PC-3 (cell line): ENCODE results near the gene SFMBT1. TPM values are rescaled to one million over a fixed set of nuclear protein-coding genes. Genes with fewer than 3 reads are reported as not detected.

Experiments used
- ATAC-seq: fragments of 200-7000 bp; cut with Tn5 transposase; 2 replicates; pipeline ENCODE4 v1.9.1; 2020; ENCODE audit warnings: mild to moderate bottlenecking, moderate library complexity
- BruUV-seq: library from RNA; stranded (reverse); fragments of 400-500 nt; replicated peaks from 2 replicates; lab custom pipeline; 2021; lab: Mats Ljungman, UMichigan
- CTCF ChIA-PET: fragments of 300-600 bp; sonication (Branson Sonifier 250); formaldehyde crosslinking; loops from one replicate; lab custom pipeline; 2022; ENCODE audit warnings: antibody characterized with exemption; lab: Charles Lee
- POLR2A ChIA-PET: fragments of 300-600 bp; sonication (Branson Sonifier 250); formaldehyde crosslinking; loops from one replicate; lab custom pipeline; 2022; ENCODE audit warnings: antibody characterized with exemption; ENCODE audit not compliant: unreplicated experiment; lab: Charles Lee
- DNase-seq: peaks from one replicate; pipeline ENCODE4 v3.0.0-alpha.2; 2015
- H2AFZ ChIP-seq: fragments of 300-600 bp; sonication (generic); 2 replicates; pipeline ENCODE4 v1.6.0; 2016; ENCODE audit warnings: antibody characterized with exemption, low read length
- H3F3A ChIP-seq: fragments of 300-600 bp; sonication (generic); one replicate; pipeline ENCODE4 v1.6.0; 2017; ENCODE audit warnings: antibody characterized with exemption, low read length, control low read depth, mild to moderate bottlenecking; ENCODE audit not compliant: unreplicated experiment
- H3K27ac ChIP-seq: fragments of 300-600 bp; sonication (generic); 2 replicates; pipeline ENCODE4 v1.5.1; 2016; ENCODE audit warnings: mild to moderate bottlenecking, low read length
- H3K27me3 ChIP-seq: fragments of 300-600 bp; sonication (generic); 2 replicates; pipeline ENCODE4 v1.6.1; 2016; ENCODE audit warnings: low read length, mixed read lengths
- H3K36me3 ChIP-seq: fragments of 300-600 bp; sonication (generic); 2 replicates; pipeline ENCODE4 v1.6.1; 2016; ENCODE audit warnings: low read depth, mixed run types, low read length, mixed read lengths
- H3K4me1 ChIP-seq: fragments of 300-600 bp; sonication (generic); 2 replicates; pipeline ENCODE4 v1.5.1; 2016; ENCODE audit warnings: low read length; ENCODE audit not compliant: insufficient read depth
- H3K4me2 ChIP-seq: fragments of 300-600 bp; sonication (generic); 2 replicates; pipeline ENCODE4 v1.6.0; 2016; ENCODE audit warnings: low read length
- H3K4me3 ChIP-seq: fragments of 300-600 bp; sonication (generic); 2 replicates; pipeline ENCODE4 v1.5.1; 2016; ENCODE audit warnings: mild to moderate bottlenecking, low read length, mixed read lengths
- H3K79me2 ChIP-seq: fragments of 300-600 bp; sonication (generic); 2 replicates; pipeline ENCODE4 v1.6.1; 2017; ENCODE audit warnings: low read length, mixed read lengths
- H3K9ac ChIP-seq: fragments of 300-600 bp; sonication (generic); 2 replicates; pipeline ENCODE4 v1.6.0; 2016; ENCODE audit warnings: mild to moderate bottlenecking, low read length
- H3K9me2 ChIP-seq: fragments of 300-600 bp; sonication (generic); replicated peaks from 2 replicates; pipeline ENCODE4 v1.6.1; 2016; ENCODE audit warnings: mixed run types, low read length, mixed read lengths
- H3K9me3 ChIP-seq: fragments of 300-600 bp; sonication (generic); 2 replicates; pipeline ENCODE4 v1.6.1; 2016; ENCODE audit warnings: low read length, mixed read lengths
- H4K20me1 ChIP-seq: fragments of 300-600 bp; sonication (generic); 2 replicates; pipeline ENCODE4 v1.6.1; 2016; ENCODE audit warnings: low read length, mixed read lengths
- EZH2 ChIP-seq: fragments of 300-600 bp; sonication (generic); IDR thresholded peaks from one replicate; pipeline ENCODE4 v1.6.1; 2017; ENCODE audit warnings: antibody characterized with exemption, mild to moderate bottlenecking, low read length; ENCODE audit not compliant: unreplicated experiment
- EZH2phosphoT487 ChIP-seq: fragments of 300-600 bp; sonication (generic); IDR thresholded peaks from 2 replicates; pipeline ENCODE4 v1.6.1; 2018; ENCODE audit warnings: mild to moderate bottlenecking, antibody characterized with exemption, low read length, borderline replicate concordance
- intact Hi-C: fragments of 100-400 bp; cut with micrococcal nuclease; formaldehyde crosslinking; loops from 2 replicates; pipeline ENCODE4 v1.9.0; 2023
- total RNA-seq: library from RNA; depleted of rRNA; stranded (reverse); fragments of >200 nt; gene quantifications from 2 replicates; pipeline ENCODE4 v1.2.3, GENCODE V29; 2014
- TF ChIP-seq, protein P1 (sequence below): fragments of 300-600 bp; sonication (generic); conservative IDR thresholded peaks from 2 replicates; pipeline ENCODE4 v1.5.1; 2017; ENCODE audit warnings: antibody characterized with exemption, low read depth, mild to moderate bottlenecking, low read length

Gene SFMBT1
- total RNA-seq, 1 experiment from 2014 or later = 10.8 TPM

DNA sequence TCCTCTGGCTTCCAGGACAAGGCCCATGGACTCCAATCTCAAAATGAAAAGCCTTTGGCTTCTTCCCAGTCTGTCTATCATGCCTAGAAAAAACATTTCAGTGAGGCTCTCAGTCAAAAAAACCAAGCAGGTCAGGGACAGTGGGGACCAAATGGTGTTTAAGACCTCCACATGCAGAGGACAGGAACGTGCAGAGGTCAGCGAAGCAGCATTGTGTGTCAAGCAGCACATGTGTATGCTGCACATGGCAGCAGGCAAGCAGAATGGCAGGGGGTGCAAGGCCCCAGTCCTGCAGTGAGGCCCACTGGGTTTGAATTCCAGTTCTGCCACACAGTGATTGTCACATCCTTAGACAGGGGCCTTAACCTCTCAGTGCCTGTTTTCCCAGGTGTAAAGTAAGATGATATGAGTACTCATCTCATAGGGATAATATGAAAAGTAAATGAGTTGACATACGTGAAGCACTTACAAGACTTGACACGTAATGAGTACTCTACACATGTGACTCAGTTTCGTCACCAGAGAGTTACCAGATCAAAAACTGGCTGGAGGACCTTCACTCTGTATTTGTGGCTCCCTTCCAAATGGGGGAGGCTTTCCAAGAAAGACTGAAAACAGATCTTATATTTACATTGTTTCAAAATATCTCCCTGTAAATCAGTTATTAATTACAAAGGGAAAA is 159.7 kb downstream of the SFMBT1 start:
- no peaks in the 10 kb centered on the region for H3F3A ChIP-seq
- H3K4me2 ChIP-seq = no peak overlapping the region

DNA sequence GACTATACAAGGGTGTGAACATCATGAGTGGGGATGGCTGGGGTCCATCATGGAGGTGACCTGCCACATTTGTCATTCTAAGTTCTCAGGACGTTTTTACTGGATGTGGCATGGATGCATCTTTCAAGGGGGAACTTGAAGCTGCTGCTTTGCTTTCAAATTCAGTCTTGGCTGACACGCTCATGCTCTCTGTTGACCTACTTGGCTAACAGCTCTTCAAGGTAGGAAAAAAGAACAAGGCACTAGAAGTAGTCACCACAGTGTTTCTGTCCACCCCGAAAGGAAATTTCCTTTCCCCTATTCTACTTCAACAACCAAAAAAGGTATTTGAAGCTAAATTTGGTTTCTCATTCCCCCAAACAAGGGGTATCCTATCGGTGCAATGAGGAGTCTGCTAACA is 163.5 kb downstream of the SFMBT1 start:
- Histone ChIP-seq H3F3A (no peaks in the 10 kb centered on the region), H3K4me2 (no peak overlapping the region), H4K20me1 (no peaks in the 10 kb centered on the region), H3K27ac (no peak overlapping the region), H3K9me3 (no peaks in the 10 kb centered on the region), H3K9ac (no peak overlapping the region), H3K79me2 (peaks cover 3% of the 10 kb centered on the region; the same call in 1 of the 2 replicates), H3K27me3 (no peaks in the 10 kb centered on the region), H2AFZ (no peak overlapping the region), H3K4me3 (no peak overlapping the region), H3K36me3 (peaks cover 4% of the 10 kb centered on the region; the same call in 1 of the 2 replicates), H3K9me2 (no peaks in the 10 kb centered on the region), H3K4me1 (no peaks in the 10 kb centered on the region)
- BruUV-seq = no TSS peak
- ChIA-PET POLR2A (no interaction called here), CTCF (no interaction called here)
- DNase-seq (no peak), ATAC-seq (no peak)
- TF ChIP-seq EZH2phosphoT487 (no peak), EZH2 (no peak)
- TF ChIP-seq, protein P1, sequence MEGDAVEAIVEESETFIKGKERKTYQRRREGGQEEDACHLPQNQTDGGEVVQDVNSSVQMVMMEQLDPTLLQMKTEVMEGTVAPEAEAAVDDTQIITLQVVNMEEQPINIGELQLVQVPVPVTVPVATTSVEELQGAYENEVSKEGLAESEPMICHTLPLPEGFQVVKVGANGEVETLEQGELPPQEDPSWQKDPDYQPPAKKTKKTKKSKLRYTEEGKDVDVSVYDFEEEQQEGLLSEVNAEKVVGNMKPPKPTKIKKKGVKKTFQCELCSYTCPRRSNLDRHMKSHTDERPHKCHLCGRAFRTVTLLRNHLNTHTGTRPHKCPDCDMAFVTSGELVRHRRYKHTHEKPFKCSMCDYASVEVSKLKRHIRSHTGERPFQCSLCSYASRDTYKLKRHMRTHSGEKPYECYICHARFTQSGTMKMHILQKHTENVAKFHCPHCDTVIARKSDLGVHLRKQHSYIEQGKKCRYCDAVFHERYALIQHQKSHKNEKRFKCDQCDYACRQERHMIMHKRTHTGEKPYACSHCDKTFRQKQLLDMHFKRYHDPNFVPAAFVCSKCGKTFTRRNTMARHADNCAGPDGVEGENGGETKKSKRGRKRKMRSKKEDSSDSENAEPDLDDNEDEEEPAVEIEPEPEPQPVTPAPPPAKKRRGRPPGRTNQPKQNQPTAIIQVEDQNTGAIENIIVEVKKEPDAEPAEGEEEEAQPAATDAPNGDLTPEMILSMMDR = no peak
- intact Hi-C loops = no loop called here

More for the DNA sequence above, 159.7 kb downstream of the SFMBT1 start:
- no peak for DNase-seq
- intact Hi-C loops = no loop called here
- no peak for ATAC-seq
- Histone ChIP-seq H3K9me3 (no peaks in the 10 kb centered on the region), H3K27ac (no peak overlapping the region), H3K36me3 (peaks cover 4% of the 10 kb centered on the region; the same call in 1 of the 2 replicates), H3K9me2 (no peaks in the 10 kb centered on the region), H3K79me2 (peaks cover 18% of the 10 kb centered on the region), H4K20me1 (no peaks in the 10 kb centered on the region), H3K4me1 (peaks cover 6% of the 10 kb centered on the region), H2AFZ (no peak overlapping the region), H3K9ac (no peak overlapping the region), H3K27me3 (no peaks in the 10 kb centered on the region), H3K4me3 (no peak overlapping the region)
- no TSS peak for BruUV-seq
- ChIA-PET CTCF (no interaction called here), POLR2A (no interaction called here)
- TF ChIP-seq, protein P1 = no peak
- TF ChIP-seq EZH2 = no peak
- no peak for TF ChIP-seq EZH2phosphoT487

DNA sequence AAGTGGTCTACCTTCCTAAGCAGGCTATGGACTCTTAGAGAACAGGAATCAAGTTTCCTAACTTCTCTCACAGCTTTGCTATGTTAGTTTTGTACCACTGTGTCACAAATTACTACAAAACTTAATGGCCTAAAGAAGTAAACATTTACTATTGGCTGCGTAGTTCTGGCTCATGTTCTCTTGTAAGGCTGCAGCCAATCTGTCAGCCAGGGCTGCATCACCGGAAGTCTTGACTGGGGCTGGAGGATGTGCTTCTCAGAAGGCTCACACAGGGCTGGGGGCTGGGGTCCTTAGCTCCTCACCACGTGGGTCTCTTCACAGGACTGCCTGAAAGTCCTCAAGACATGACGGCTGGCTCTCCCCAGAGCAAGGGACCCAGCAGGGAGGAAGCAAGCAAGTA is 164.0 kb downstream of the SFMBT1 start:
- Histone ChIP-seq H3K27ac (no peak overlapping the region), H3K9ac (no peak overlapping the region), H4K20me1 (no peaks in the 10 kb centered on the region), H3K79me2 (no peaks in the 10 kb centered on the region), H3F3A (no peaks in the 10 kb centered on the region), H3K9me3 (no peaks in the 10 kb centered on the region), H2AFZ (no peak overlapping the region), H3K4me2 (no peak overlapping the region), H3K4me3 (no peak overlapping the region), H3K4me1 (no peaks in the 10 kb centered on the region), H3K36me3 (peaks cover 4% of the 10 kb centered on the region; the same call in 1 of the 2 replicates), H3K27me3 (no peaks in the 10 kb centered on the region), H3K9me2 (no peaks in the 10 kb centered on the region)
- intact Hi-C loops = no loop called here
- ChIA-PET CTCF (no interaction called here), POLR2A (no interaction called here)
- BruUV-seq = no TSS peak
- TF ChIP-seq EZH2 (no peak), EZH2phosphoT487 (no peak)
- TF ChIP-seq, protein P1 = no peak
- DNase-seq (no peak), ATAC-seq (no peak)
